GM12875 (cell line): ENCODE results near the gene ESAM.

Source experiments
- H3K4me3 ChIP-seq: one replicate; pipeline ENCODE4 v1.5.1; 2011; ENCODE audit warnings: low read depth, low read length, control low read depth
- CTCF ChIP-seq: IDR thresholded peaks from 2 replicates; pipeline ENCODE4 v1.5.1; 2011; ENCODE audit warnings: low read depth, mild to moderate bottlenecking, control low read depth, inconsistent platforms, low read length, moderate library complexity, borderline replicate concordance; ENCODE audit not compliant: insufficient read depth

Gene ESAM

DNA sequence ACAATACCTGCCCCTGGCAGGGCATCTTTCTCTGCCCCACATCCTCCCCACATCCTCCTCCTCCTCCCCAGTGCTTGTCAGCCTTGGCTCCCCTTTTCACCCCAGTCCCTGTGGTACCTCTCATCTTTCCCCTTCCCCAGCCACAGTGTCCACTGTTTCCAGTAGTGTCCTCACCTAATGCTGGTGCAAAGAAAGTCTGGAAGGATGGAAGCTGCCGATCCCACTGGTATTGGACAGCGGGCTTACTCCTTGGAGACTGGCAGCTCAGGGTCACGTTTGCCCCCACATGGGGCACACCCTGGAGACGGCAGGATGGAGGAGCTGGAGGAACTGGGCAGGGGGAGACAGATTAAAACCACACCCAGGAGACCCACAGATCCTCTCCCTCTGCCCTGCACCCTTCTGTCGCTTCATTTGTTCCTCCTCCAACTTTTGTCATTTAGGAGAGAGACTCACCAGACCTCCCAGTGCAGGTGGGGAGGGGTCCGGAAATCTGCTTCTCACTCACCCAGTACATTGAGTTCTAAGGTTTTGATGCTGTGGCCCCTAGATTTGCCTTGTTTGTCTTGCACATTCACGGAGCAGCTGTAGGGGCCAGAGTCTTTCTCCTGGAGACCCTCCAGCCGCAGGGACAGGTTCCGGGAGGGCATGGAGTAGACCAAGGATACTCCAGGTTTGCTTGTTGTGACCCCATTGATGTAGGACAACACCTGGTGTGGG lies 5.9 kb downstream of the ESAM start:
- no peak for TF ChIP-seq CTCF

DNA sequence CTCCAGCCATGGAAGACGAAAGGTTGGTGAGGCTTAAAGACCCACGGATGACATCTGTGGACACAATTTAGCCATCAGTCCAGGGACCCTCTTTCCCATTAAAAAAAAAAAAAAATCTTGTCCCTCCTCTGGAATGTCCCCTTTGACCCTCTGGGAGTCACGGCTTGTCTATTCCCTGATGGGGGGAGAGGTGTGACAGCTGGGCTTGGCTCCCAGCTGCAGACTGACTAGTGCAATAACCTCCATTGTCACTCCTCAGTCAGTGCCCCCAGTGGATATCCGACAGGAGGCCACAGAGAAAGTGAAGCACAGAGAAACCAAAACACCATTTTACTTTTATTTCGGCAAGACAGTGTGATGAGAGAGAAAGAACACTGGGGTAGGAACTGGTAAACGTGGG lies 7.4 kb downstream of the ESAM start:
- H3K4me3 ChIP-seq = no peak overlapping the region
- TF ChIP-seq CTCF = no peak

More for the DNA sequence above, 5.9 kb downstream of the ESAM start:
- H3K4me3 ChIP-seq = no peak overlapping the region

- no peak for TF ChIP-seq CTCF
- H3K4me3 ChIP-seq = no peak overlapping the region
Measured at GRCh38 chr11:124754309-124754708, 7.8 kb downstream of the ESAM start.

- TF ChIP-seq CTCF = no peak
- H3K4me3 ChIP-seq = no peak overlapping the region
Measured at GRCh38 chr11:124753624-124754023, 8.5 kb downstream of the ESAM start.

- H3K4me3 ChIP-seq = no peak overlapping the region
- no peak for TF ChIP-seq CTCF
Measured at GRCh38 chr11:124753205-124753604, 8.9 kb downstream of the ESAM start.

GRCh38 chr11:124752471-124753102 lies 9.5 kb downstream of the ESAM start:
- TF ChIP-seq CTCF = no peak
- H3K4me3 ChIP-seq = no peak overlapping the region
